Right atrium auricular region (tissue), 2 donors: ENCODE results near the gene CYP19A1. TPM values are rescaled to one million over a fixed set of nuclear protein-coding genes. Genes with fewer than 3 reads are reported as not detected.
A peak's percentile ranks its signal among the peaks of the same experiment; 100 is the strongest.

ENCODE experiments used
- DNase-seq: peaks from one replicate; pipeline ENCODE4 v3.0.0-alpha.2; 2019; ENCODE audit warnings: low spot score
- H3K27ac ChIP-seq, 2 donors: fragments of 200-600 bp; sonication (generic); 1 replicate in 1 of 2; 2 replicates in 1 of 2; pipeline ENCODE4 v1.5.1; 2016 to 2019
- H3K27me3 ChIP-seq, 2 donors: fragments of 200-600 bp; sonication (generic); one replicate each; pipeline versions ENCODE4 v1.5.1 to v1.6.0; 2017 to 2019
- H3K36me3 ChIP-seq: fragments of 200-600 bp; sonication (generic); one replicate; pipeline ENCODE4 v1.5.1; 2016
- H3K4me1 ChIP-seq, 2 donors: fragments of 200-600 bp; sonication (generic); one replicate each; pipeline versions ENCODE4 v1.5.1 to v1.6.0; 2017 to 2019
- H3K4me3 ChIP-seq, 2 donors: fragments of 200-600 bp; sonication (generic); 1 replicate in 1 of 2; 2 replicates in 1 of 2; pipeline ENCODE4 v1.5.1; 2017 to 2019; ENCODE audit warnings: mild to moderate bottlenecking in 1 of 2, moderate library complexity in 1 of 2
- H3K9me3 ChIP-seq, 2 donors: fragments of 200-600 bp; sonication (generic); one replicate each; pipeline ENCODE4 v1.5.1; 2019
- CTCF ChIP-seq, 2 donors: fragments of 200-600 bp; sonication (generic); IDR thresholded peaks; one replicate each; pipeline ENCODE4 v1.5.1; 2019; ENCODE audit warnings: antibody characterized with exemption in 2 of 2
- total RNA-seq, 2 donors: library from RNA; depleted of rRNA; stranded (reverse); fragments of >200 nt; gene quantifications; one replicate each; pipeline ENCODE4 v1.1.0, GENCODE V29; 2016

The CYP19A1 gene
- 1 to 10 TPM in 1 of 2 donors, not detected in 1; 2.4 TPM for total RNA-seq

- TF ChIP-seq CTCF (IDR thresholded peaks at IDR 0.05), result no peak
- no peak for DNase-seq
- Histone ChIP-seq H3K4me3 (no peak within 1 kb of the TSS), H3K4me1 (peaks cover 0 to 49% of the 10 kb centered on the region in 2 donors), H3K27ac (no peak within 1 kb of the TSS), H3K27me3 (no peaks in the 10 kb centered on the region), H3K9me3 (no peaks in the 10 kb centered on the region), H3K36me3 (no peaks in the 10 kb centered on the region)
Measured at GRCh38 chr15:51338496-51338895, at the start of gene CYP19A1. Gene CYP19A1 (minus strand): TSS chr15:51338596. CDS start chr15:51242912, 95,684 bp downstream.

GRCh38 chr15:51387699-51388041 lies 49.3 kb upstream of the CYP19A1 start:
- Histone ChIP-seq H3K4me3 (no peak overlapping the region), H3K27ac (no peak overlapping the region), H3K4me1 (no peaks in the 10 kb centered on the region), H3K9me3 (no peaks in the 10 kb centered on the region), H3K36me3 (no peaks in the 10 kb centered on the region), H3K27me3 (no peaks in the 10 kb centered on the region)
- DNase-seq, result no peak
- no peak for TF ChIP-seq CTCF (IDR thresholded peaks at IDR 0.05)

- no peak overlapping the region for H3K4me3 ChIP-seq
- H3K4me1 ChIP-seq, result no peaks in the 10 kb centered on the region
- no peaks in the 10 kb centered on the region for H3K27me3 ChIP-seq
- DNase-seq, result no peak
- H3K9me3 ChIP-seq, result no peaks in the 10 kb centered on the region
- no peak overlapping the region for H3K27ac ChIP-seq
- no peaks in the 10 kb centered on the region for H3K36me3 ChIP-seq
- TF ChIP-seq CTCF (IDR thresholded peaks at IDR 0.05), result no peak
Measured at GRCh38 chr15:51386960-51387698, 48.7 kb upstream of the CYP19A1 start.

- H3K36me3 ChIP-seq, result no peaks in the 10 kb centered on the region
- no peak overlapping the region for H3K27ac ChIP-seq
- H3K27me3 ChIP-seq, result no peaks in the 10 kb centered on the region
- TF ChIP-seq CTCF (IDR thresholded peaks at IDR 0.05), result no peak
- H3K4me3 ChIP-seq, result no peak overlapping the region
- DNase-seq, result no peak
- H3K4me1 ChIP-seq, result peaks cover 0 to under 1% of the 10 kb centered on the region in 2 donors
- no peaks in the 10 kb centered on the region for H3K9me3 ChIP-seq
Measured at GRCh38 chr15:51386486-51386885, 48.1 kb upstream of the CYP19A1 start.

- no peaks in the 10 kb centered on the region for H3K27me3 ChIP-seq
- H3K4me3 ChIP-seq, result no peak overlapping the region
- H3K9me3 ChIP-seq, result no peaks in the 10 kb centered on the region
- no peak overlapping the region for H3K27ac ChIP-seq
- peaks cover 0 to 5% of the 10 kb centered on the region in 2 donors for H3K4me1 ChIP-seq
- H3K36me3 ChIP-seq, result no peaks in the 10 kb centered on the region
- no peak for TF ChIP-seq CTCF (IDR thresholded peaks at IDR 0.05)
- DNase-seq, result no peak
Measured at GRCh38 chr15:51386029-51386428, 47.6 kb upstream of the CYP19A1 start.

GRCh38 chr15:51382787-51383186 lies 44.4 kb upstream of the CYP19A1 start:
- peaks cover 0 to 12% of the 10 kb centered on the region in 2 donors for H3K4me1 ChIP-seq
- H3K4me3 ChIP-seq, result no peak overlapping the region
- no peak overlapping the region for H3K27ac ChIP-seq
- no peaks in the 10 kb centered on the region for H3K36me3 ChIP-seq
- no peak for DNase-seq
- H3K27me3 ChIP-seq, result no peaks in the 10 kb centered on the region
- peak in 1 of 2 donors; percentile 55 for TF ChIP-seq CTCF (IDR thresholded peaks at IDR 0.05)
- no peaks in the 10 kb centered on the region for H3K9me3 ChIP-seq
